Astrocyte (in vitro differentiated cells and primary cell): ENCODE data around the gene TSPAN32.

Experiments used
- CTCF ChIP-seq: IDR thresholded peaks from 2 replicates; pipeline ENCODE4 v1.5.1; 2011; ENCODE audit warnings: low read depth, mild to moderate bottlenecking, inconsistent platforms, low read length, moderate library complexity; ENCODE audit not compliant: insufficient read depth
- EZH2 ChIP-seq: IDR thresholded peaks from 2 replicates; pipeline ENCODE4 v1.6.1; 2012; ENCODE audit warnings: mild to moderate bottlenecking, low read length, inconsistent platforms; ENCODE audit not compliant: insufficient read depth

GRCh38 chr11:2318123-2318522 is 16.3 kb downstream of the TSPAN32 start:
- TF ChIP-seq CTCF (no peak), EZH2 (no peak)
